ENCODE results near the gene RNASE1. TPM values are rescaled to one million over a fixed set of nuclear protein-coding genes. Genes with fewer than 3 reads are reported as not detected.
A peak's percentile ranks its signal among the peaks of the same experiment; 100 is the strongest.

The RNASE1 gene
- total and polyA plus RNA-seq, 8 donors = 293 to 1,326 (median 377) TPM

GRCh38 chr14:20808162-20808483 lies 5.5 kb upstream of the RNASE1 start:
- TF ChIP-seq CTCF (IDR thresholded peaks at IDR 0.05) = no peak
- no peaks in the 10 kb centered on the region for H3K27me3 ChIP-seq
- no peak overlapping the region for H3K4me3 ChIP-seq
- no peaks in the 10 kb centered on the region for H3K36me3 ChIP-seq
- ATAC-seq (no peak), DNase-seq (no peak)
- intact Hi-C loops (cut with DNase I) = no loop called here
- no peaks in the 10 kb centered on the region for H3K9me3 ChIP-seq
- H3K27ac ChIP-seq = no peak overlapping the region
- peaks cover 0 to 16% of the 10 kb centered on the region in 2 donors for H3K4me1 ChIP-seq

- no peak for ATAC-seq
- intact Hi-C loops (cut with DNase I) = no loop called here
- Histone ChIP-seq H3K9me3 (no peaks in the 10 kb centered on the region), H3K27ac (no peak overlapping the region), H3K27me3 (no peaks in the 10 kb centered on the region), H3K4me3 (no peak overlapping the region), H3K4me1 (peaks cover 0 to 19% of the 10 kb centered on the region in 2 donors), H3K36me3 (no peaks in the 10 kb centered on the region)
- no peak for TF ChIP-seq CTCF (IDR thresholded peaks at IDR 0.05)
- no peak for DNase-seq
These were observed 4.9 kb upstream of the RNASE1 start for GRCh38 chr14:20807304-20808161.

- DNase-seq (no peak), ATAC-seq (no peak)
- peaks cover 0 to 20% of the 10 kb centered on the region in 2 donors for H3K4me1 ChIP-seq
- no peaks in the 10 kb centered on the region for H3K9me3 ChIP-seq
- no peaks in the 10 kb centered on the region for H3K27me3 ChIP-seq
- H3K27ac ChIP-seq = no peak overlapping the region
- TF ChIP-seq CTCF (IDR thresholded peaks at IDR 0.05) = no peak
- no peak overlapping the region for H3K4me3 ChIP-seq
- H3K36me3 ChIP-seq = no peaks in the 10 kb centered on the region
- intact Hi-C loops (cut with DNase I) = no loop called here
These were observed 2.8 kb upstream of the RNASE1 start for GRCh38 chr14:20805485-20805884.

- Histone ChIP-seq H3K4me1 (peaks cover 0 to 42% of the 10 kb centered on the region in 2 donors), H3K27me3 (no peaks in the 10 kb centered on the region), H3K36me3 (no peaks in the 10 kb centered on the region), H3K4me3 (peak overlapping the region in 1 of 2 donors; percentile 59), H3K27ac (peak overlapping the region; percentile 74 to 75), H3K9me3 (no peaks in the 10 kb centered on the region)
- no peak for ATAC-seq
- no peak for DNase-seq
- intact Hi-C loops (cut with DNase I) = no loop called here
- TF ChIP-seq CTCF (IDR thresholded peaks at IDR 0.05) = no peak
These were observed 579 bp upstream of the RNASE1 start for GRCh38 chr14:20803223-20803622.

GRCh38 chr14:20801726-20802125 lies 918 bp downstream of the RNASE1 start:
- peak overlapping the region; percentile 74 to 75 for H3K27ac ChIP-seq
- ATAC-seq = peak; percentile 69
- peak overlapping the region; percentile 40 to 59 for H3K4me3 ChIP-seq

More at GRCh38 chr14:20801726-20802125, 918 bp downstream of the RNASE1 start:
- peaks cover 0 to 52% of the 10 kb centered on the region in 2 donors for H3K4me1 ChIP-seq
- TF ChIP-seq CTCF (IDR thresholded peaks at IDR 0.05) = no peak
- H3K9me3 ChIP-seq = no peaks in the 10 kb centered on the region
- DNase-seq = peak in 2 of 4 donors; percentile 41 to 61
- intact Hi-C loops (cut with DNase I) = no loop called here
- no peaks in the 10 kb centered on the region for H3K27me3 ChIP-seq
- H3K36me3 ChIP-seq = no peaks in the 10 kb centered on the region

All from left lung (tissue), 10 donors.